NT2/D1 (cell line): ENCODE results near the gene CAPZA2.
"Not testable (repeated sequence)": the region's sequence is repeated elsewhere in the genome, so short reads cannot be mapped to it uniquely, and the experiment has no call there.

Experiments
- DNase-seq: peaks from one replicate; pipeline ENCODE4 v3.0.0-alpha.2; 2011; ENCODE audit warnings: low read depth, low spot score
- H3K27me3 ChIP-seq: 2 replicates; pipeline ENCODE4 v1.6.0; 2011; ENCODE audit warnings: mild to moderate bottlenecking; ENCODE audit not compliant: insufficient read length, insufficient read depth
- H3K36me3 ChIP-seq: 2 replicates; pipeline ENCODE4 v1.6.1; 2011; ENCODE audit warnings: mild to moderate bottlenecking, low read length, mixed read lengths; ENCODE audit not compliant: insufficient read depth, insufficient read length
- H3K4me1 ChIP-seq: 2 replicates; pipeline ENCODE4 v1.5.1; 2011; ENCODE audit not compliant: insufficient read depth, insufficient read length
- H3K4me3 ChIP-seq: 2 replicates; pipeline ENCODE4 v1.5.1; 2011; ENCODE audit warnings: low read depth; ENCODE audit not compliant: insufficient read length
- H3K9ac ChIP-seq: 2 replicates; pipeline ENCODE4 v1.6.0; 2011; ENCODE audit warnings: low read depth; ENCODE audit not compliant: insufficient read length
- H3K9me3 ChIP-seq: 2 replicates; pipeline ENCODE4 v1.5.1; 2011; ENCODE audit warnings: mild to moderate bottlenecking, low read length; ENCODE audit not compliant: insufficient read depth
- SUZ12 ChIP-seq: IDR thresholded peaks from 2 replicates; pipeline ENCODE4 v1.6.1; 2011; ENCODE audit not compliant: insufficient read length, insufficient read depth; ENCODE audit errors: extremely low read depth
- YY1 ChIP-seq: IDR thresholded peaks from 2 replicates; pipeline ENCODE4 v1.6.1; 2011; ENCODE audit not compliant: insufficient read length, insufficient read depth
- ZNF274 ChIP-seq: IDR thresholded peaks from 2 replicates; pipeline ENCODE4 v1.6.1; 2011; ENCODE audit warnings: mild to moderate bottlenecking, low read depth, low read length

CAPZA2 gene

GRCh38 chr7:116932566-116932965, 70.2 kb downstream of the CAPZA2 start:
- Histone ChIP-seq H3K36me3 (no peaks in the 10 kb centered on the region), H3K27me3 (peaks cover 9% of the 10 kb centered on the region), H3K9ac (no peak overlapping the region), H3K4me1 (no peaks in the 10 kb centered on the region), H3K9me3 (no peaks in the 10 kb centered on the region), H3K4me3 (no peak overlapping the region)
- no peak for DNase-seq
- TF ChIP-seq YY1: no peak
- TF ChIP-seq ZNF274: no peak
- TF ChIP-seq SUZ12: no peak

GRCh38 chr7:116933465-116933864, 71.1 kb downstream of the CAPZA2 start:
- Histone ChIP-seq H3K9ac (no peak overlapping the region), H3K4me1 (no peaks in the 10 kb centered on the region), H3K36me3 (no peaks in the 10 kb centered on the region), H3K4me3 (no peak overlapping the region), H3K9me3 (no peaks in the 10 kb centered on the region), H3K27me3 (peaks cover 9% of the 10 kb centered on the region)
- no peak for TF ChIP-seq SUZ12
- TF ChIP-seq YY1: no peak
- no peak for TF ChIP-seq ZNF274
- no peak for DNase-seq

GRCh38 chr7:116934580-116934979, 72.2 kb downstream of the CAPZA2 start:
- Histone ChIP-seq H3K9ac (no peak overlapping the region), H3K4me1 (no peaks in the 10 kb centered on the region), H3K4me3 (no peak overlapping the region), H3K27me3 (peaks cover 9% of the 10 kb centered on the region), H3K9me3 (no peaks in the 10 kb centered on the region), H3K36me3 (no peaks in the 10 kb centered on the region)
- TF ChIP-seq YY1: no peak
- TF ChIP-seq SUZ12: no peak
- no peak for TF ChIP-seq ZNF274
- DNase-seq: no peak

GRCh38 chr7:116936844-116937243, 74.5 kb downstream of the CAPZA2 start:
- not testable (repeated sequence) for H3K9me3 ChIP-seq, H3K9ac ChIP-seq, H3K27me3 ChIP-seq, H3K36me3 ChIP-seq, H3K4me3 ChIP-seq, DNase-seq, H3K4me1 ChIP-seq

DNA sequence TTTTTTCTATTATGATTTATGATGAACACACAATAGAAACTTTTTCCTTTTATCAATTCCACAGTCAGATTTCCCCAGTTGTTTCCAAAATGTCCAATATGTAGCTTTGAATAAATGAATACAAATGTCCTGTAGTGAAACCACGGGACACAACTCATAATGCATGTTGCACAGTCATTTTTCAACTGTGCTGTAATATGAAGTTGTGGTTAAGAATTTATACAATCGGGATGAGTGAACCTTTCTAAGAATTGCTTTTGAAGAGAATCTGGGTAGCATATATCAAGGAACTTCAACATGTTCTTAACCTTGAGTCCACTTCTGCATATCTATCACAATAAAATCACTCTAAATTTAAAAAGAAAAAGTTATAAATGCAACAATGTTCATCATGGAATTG, 76.3 kb downstream of the CAPZA2 start:
- Histone ChIP-seq H3K27me3 (no peaks in the 10 kb centered on the region), H3K4me3 (no peak overlapping the region), H3K9ac (no peak overlapping the region), H3K9me3 (no peaks in the 10 kb centered on the region), H3K36me3 (no peaks in the 10 kb centered on the region), H3K4me1 (no peaks in the 10 kb centered on the region)
- no peak for DNase-seq
- no peak for TF ChIP-seq YY1
- TF ChIP-seq SUZ12: no peak
- TF ChIP-seq ZNF274: no peak

- DNase-seq: no peak
- no peaks in the 10 kb centered on the region for H3K36me3 ChIP-seq
- no peak overlapping the region for H3K4me3 ChIP-seq
- TF ChIP-seq YY1 (no peak), SUZ12 (no peak), ZNF274 (no peak)
- no peak overlapping the region for H3K9ac ChIP-seq
- no peaks in the 10 kb centered on the region for H3K9me3 ChIP-seq
- no peaks in the 10 kb centered on the region for H3K4me1 ChIP-seq
- H3K27me3 ChIP-seq: no peaks in the 10 kb centered on the region
Observed at GRCh38 chr7:116940689-116941370, 78.4 kb downstream of the CAPZA2 start.

DNA sequence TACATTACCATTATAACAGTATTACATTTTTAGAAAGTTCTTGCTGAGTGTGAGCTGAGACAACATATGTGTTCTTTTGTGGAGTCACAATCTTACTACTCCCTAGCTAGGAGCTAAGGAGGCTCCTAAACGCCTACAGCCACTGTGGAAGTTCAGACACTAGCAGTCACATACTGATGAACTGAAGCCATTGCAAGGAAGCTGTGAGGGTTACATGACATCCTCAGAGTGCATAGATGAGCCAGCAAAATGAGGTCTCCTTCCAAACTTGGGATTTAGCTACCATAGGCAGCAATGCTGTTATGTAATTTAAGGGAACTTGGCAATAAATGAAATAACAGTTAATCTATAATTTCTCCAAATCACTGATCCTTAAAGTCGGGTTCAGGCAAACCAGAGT, 80.1 kb downstream of the CAPZA2 start:
- Histone ChIP-seq H3K4me1 (no peaks in the 10 kb centered on the region), H3K27me3 (no peaks in the 10 kb centered on the region), H3K36me3 (no peaks in the 10 kb centered on the region), H3K9ac (no peak overlapping the region), H3K4me3 (no peak overlapping the region), H3K9me3 (no peaks in the 10 kb centered on the region)
- DNase-seq: no peak
- TF ChIP-seq ZNF274: no peak
- no peak for TF ChIP-seq SUZ12
- TF ChIP-seq YY1: no peak
